DMS79 treated with DMSO at 0.1 percent for 48 hours (cell line): ENCODE results near the gene WDR90.

Experiments
- DNase-seq: peaks from one replicate; lab custom pipeline; 2025; lab: John Stamatoyannopoulos, UW

The WDR90 gene

GRCh38 chr16:676913-677312, 27.7 kb downstream of the WDR90 start:
- DNase-seq: peak; percentile 93

DNA sequence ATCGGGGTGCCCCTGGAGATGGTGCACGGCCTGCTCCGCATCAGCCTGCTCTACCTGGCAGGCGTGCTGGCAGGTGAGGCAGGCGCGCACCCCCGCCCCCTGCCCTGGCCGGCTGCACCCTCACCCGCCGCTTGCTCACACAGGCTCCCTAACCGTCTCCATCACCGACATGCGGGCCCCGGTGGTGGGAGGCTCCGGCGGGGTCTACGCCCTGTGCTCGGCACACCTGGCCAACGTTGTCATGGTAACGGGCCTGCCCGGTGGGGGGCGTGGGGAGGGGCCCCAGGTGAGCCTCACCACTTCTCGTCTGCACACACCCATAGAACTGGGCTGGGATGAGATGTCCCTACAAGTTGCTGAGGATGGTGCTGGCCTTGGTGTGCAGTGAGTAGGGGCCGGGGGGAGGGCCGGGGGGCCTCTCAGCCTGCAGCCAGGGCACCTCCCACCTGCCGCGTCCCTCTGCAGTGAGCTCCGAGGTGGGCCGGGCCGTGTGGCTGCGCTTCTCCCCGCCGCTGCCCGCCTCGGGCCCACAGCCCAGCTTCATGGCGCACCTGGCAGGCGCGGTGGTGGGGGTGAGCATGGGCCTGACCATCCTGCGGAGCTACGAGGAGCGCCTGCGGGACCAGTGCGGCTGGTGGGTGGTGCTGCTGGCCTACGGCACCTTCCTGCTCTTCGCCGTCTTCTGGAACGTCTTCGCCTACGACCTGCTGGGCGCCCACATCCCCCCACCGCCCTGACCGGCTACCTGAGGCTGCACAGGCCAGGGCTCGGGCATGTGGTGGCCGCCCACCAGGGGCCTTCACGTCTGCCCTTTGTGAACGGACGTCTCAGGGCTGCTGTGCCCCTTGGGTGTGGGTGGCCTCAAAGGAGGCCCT, 28.4 kb downstream of the WDR90 start:
- peak; percentile 57 for DNase-seq

DNA sequence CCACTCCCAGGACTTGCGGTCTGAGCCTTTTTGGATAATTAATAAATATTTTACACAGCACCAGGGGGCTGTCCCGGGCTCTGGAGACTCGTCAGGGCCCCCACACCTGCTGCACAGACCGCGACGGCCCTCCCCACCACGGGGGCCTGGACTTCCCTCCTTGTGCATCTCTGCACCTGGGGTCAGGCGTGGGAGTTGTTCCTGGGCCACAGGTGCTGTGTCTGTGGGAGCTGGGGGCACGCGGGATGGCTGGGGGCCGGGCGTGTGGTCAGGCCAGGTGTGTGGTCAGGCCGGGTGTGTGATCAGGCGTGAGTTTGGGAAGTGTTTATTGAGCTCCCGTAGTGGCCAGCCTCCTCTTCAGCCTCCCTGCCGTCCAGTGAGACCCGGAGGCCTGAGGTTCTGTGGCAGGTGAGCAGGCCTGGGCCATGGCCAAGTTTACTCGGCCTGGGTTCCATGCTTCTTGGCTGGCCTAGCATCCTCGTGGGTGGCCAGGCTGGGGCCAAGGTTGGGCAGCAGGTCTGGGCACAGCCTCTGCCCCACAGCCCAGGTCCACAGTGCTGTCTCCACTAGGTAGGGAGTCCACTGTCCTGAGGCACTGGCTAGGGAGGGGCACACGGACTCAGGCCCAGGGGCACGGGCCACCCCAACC, 29.2 kb downstream of the WDR90 start:
- DNase-seq: no peak

DNA sequence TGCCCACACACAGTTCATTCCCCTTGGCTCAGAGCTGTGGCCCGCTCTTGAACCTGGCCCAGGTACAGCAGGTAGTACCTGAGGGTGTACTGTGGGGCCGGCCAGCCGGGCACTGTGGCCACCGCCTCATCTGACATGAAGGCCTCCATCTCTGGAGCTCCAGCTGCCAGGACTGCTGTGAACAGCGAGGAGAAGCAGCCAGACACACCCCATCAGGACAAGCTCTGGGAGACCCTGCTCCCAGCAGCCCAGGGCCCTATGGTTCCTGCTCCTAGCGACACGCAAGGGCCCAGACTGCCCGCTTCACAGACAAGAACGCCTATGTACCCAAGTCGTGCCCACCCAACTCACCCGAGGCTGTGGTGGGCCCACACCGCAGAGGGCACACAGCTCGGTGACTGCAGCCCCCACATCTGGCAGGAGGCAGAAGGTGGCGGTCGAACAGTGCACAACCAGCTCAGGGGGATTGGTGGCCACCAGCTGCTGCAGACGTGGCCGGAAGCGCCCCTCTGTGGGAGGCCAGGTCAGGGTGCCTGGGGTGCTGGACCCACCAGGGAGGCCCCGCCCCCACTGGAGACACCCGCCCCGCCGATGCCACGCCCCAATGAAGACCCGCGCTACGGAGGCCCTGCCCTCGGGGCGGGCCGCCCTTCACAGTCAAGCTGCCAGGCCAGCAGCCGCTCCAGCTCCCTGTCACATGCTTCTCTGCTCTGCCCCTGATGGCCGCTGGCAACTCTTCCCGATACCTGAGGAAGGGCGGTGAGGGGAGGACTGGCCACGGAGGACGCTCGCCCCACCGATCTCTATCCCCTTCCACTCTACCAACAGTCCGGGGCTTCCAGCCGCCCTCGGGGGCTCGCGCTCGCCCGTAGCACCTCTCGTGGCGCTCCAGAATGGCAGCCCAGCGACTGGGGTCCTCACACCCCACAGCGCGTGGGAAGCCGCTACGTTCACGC, 30.0 kb downstream of the WDR90 start:
- no peak for DNase-seq

GRCh38 chr16:679814-680624, 30.9 kb downstream of the WDR90 start, which contains the start of gene STUB1:
Gene STUB1 (plus strand): TSS chr16:680410. CDS start chr16:680526, 116 bp downstream.
- DNase-seq: no peak

- DNase-seq: no peak
Observed at GRCh38 chr16:680625-680945, 31.4 kb downstream of the WDR90 start.

DNA sequence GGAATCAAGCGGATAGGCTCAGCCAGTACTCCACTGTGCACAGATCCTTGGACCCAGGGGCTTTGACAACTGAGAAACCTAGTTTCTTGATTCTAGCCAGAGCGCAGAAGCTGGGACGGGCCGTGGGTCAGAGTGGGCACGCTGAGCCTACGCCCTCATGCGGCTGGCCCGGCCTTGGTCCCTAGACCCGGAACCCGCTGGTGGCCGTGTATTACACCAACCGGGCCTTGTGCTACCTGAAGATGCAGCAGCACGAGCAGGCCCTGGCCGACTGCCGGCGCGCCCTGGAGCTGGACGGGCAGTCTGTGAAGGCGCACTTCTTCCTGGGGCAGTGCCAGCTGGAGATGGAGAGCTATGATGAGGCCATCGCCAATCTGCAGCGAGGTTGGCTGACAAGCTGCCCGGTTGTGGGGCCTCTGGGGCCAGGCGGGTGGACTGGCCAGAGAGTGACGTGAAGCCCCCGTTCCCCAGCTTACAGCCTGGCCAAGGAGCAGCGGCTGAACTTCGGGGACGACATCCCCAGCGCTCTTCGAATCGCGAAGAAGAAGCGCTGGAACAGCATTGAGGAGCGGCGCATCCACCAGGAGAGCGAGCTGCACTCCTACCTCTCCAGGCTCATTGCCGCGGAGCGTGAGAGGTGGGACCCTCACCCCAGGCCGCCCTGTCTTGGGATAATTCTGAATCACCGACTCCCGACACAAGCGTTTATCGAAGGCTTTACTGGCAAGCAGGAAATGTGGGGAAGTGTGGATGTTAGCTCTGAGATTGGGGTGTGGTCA, 32.0 kb downstream of the WDR90 start:
- no peak for DNase-seq

DNA sequence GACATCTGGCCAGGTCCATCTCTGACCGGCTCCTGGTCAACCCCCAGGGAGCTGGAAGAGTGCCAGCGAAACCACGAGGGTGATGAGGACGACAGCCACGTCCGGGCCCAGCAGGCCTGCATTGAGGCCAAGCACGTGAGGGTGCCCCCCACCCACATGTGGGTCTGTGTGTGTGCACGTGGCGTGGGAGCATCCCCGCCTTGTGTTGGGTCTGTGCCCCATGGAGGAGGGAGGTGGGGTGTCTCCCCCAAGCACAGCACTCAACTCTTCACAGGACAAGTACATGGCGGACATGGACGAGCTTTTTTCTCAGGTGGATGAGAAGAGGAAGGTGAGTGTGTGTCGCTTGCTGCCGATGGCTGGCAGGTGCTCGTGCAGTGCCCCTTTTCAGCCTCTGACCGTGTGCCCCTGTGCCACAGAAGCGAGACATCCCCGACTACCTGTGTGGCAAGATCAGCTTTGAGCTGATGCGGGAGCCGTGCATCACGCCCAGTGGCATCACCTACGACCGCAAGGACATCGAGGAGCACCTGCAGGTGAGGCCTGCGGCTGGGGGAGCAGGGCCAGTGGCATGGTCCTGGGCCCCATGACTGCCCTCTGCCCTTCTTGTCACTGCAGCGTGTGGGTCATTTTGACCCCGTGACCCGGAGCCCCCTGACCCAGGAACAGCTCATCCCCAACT, 32.7 kb downstream of the WDR90 start:
- no peak for DNase-seq

DNA sequence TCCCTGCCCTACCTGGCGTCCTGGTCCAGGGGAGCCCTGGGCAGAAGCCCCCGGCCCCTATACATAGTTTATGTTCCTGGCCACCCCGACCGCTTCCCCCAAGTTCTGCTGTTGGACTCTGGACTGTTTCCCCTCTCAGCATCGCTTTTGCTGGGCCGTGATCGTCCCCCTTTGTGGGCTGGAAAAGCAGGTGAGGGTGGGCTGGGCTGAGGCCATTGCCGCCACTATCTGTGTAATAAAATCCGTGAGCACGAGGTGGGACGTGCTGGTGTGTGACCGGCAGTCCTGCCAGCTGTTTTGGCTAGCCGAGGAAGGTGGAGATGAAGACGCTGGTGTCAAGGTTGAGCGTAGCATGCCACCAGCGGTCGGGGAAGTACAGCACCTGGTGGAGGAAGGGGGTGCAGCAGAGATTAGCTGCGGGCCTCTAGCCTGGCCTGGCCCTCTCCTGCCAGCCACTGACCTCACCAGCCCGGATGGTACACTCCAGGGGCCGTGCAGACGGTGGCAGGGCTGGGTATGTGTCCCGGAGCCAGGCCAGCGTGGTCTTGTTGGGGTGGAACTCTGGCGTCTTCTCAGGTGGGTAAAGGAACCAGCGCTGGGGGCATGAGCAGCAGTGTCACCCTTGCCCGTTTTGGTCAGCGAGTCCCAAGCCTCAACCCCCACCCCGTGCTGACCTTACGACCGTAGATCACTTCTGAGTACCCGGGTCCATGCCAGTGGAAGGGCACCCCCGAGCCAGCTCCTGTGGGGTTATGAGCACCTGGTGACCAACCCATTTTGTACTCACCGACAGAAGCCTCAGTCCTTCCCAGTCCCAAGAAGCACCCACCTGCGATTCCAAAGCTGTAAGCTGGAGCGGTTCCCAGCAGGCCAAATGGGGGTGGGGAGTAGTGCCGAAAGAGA, 33.6 kb downstream of the WDR90 start:
- no peak for DNase-seq

DNA sequence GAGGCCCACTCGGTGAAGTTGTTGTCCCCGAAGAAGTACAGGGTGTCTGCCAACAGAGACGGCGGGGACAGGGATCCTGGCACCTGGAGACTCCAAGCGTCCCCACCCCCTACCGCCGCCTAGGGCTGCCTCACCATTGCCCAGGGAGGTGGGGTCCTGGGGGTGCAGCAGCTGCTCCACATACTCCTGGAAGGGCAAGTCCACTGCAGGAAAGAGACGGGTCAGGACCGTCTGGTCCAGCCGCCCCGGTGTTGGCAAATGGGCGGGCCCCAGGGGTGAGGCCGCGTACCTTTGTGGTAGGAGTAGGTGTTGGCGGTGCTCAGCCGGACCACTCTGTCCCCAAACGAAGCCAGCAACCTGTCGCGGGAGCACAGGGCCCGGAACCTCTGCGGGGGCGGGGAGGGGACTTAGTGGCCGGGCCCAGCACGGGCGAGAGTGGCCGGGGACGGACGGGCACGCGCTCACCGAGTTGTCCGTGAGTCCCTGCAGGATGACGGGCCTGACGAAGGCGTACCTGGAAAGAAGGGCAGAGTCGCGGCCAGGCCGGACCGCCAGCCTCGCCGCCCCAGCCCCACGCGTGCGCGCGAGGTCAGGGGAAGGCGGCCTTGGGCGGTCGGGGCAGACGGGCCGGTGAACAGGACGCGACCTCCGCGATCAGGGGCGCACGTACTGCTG, 34.4 kb downstream of the WDR90 start:
- DNase-seq: no peak

DNA sequence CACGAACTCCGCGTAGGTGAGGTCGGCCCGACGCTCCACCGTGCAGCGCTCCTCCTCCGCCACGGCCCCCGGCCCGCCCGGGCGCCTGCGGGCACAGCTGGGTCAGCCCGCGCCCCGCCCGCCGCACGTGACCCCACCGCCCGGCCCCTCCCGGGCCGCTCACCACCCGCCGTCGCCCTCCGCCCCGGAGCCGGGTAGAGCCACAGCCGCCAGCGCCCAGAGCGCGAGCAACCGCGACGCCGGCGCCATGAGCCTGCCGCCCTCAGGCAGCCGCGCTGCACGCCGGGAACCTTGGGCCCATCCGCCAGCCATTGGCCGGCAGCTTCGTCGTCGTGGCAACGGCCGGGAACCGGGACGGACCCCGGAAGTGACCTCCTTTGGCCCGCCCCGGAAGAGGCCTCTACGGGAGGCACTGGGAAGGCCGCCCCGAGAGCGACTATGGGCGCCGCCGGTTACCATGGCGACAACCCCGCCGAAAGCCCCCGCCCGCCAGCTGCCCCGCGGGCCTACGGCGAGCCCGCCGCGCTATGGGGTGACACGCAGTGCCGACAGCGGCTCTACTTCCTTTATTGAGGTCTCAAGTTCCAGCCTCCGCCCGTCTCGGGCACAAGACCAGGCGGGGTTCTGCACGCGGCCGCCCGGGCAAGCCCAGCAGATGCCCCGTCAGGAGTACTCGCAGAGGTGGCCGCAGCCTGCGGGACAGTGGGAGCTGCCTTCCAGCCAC, 35.1 kb downstream of the WDR90 start, which contains the start of gene JMJD8:
TSS of gene JMJD8 (minus strand) at position 264 of the 724 bp plus-strand sequence. CDS start at position 249, 15 bp downstream.
- DNase-seq: peak; percentile 86

- peak; percentile 52 for DNase-seq
Observed at GRCh38 chr16:684961-685696, 36.0 kb downstream of the WDR90 start.

DNA sequence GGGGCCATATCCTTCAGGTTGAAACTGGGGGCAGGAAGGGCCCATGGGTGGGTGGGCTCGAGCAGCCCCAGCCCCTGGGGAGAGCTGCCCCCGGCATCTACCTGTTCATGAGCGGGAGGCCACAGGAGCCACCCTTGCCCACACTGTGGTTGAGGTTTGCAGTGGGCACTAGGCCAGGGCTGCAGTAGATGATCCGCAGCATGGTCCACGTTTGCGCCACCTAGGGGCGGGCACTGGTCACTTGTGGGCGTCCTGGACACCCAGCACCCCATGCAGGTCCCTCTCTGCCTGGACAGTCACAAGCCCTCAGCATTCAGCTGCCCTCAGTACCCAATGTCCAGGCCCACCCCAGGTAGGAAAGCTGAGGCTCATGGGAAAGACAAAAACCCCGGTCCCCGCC, 36.8 kb downstream of the WDR90 start:
- no peak for DNase-seq

GRCh38 chr16:686459-687260, 37.5 kb downstream of the WDR90 start:
- DNase-seq: no peak

DNA sequence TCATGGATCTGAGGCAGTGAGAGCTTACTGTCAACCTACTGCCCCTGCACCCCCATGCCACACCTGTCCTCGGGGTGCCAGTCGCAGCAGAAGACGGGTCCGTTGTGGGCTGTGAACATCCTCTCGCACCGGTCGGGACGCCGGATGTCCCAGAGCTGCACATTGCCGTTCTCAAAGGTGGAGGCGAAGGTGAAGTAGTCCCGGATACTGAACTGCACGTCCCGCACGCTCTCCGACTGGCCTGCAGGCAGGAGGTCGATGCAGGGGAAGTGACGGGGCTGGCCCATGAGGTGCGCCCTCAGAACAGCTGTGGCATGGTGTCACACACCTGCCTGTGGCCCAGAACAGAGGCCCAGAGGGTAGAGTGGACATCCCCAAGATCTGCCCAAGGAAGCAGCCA, 38.3 kb downstream of the WDR90 start:
- DNase-seq: no peak
